ENCODE results near the gene B3GLCT. TPM values are rescaled to one million over a fixed set of nuclear protein-coding genes. Genes with fewer than 3 reads are reported as not detected.
A peak's percentile ranks its signal among the peaks of the same experiment; 100 is the strongest.

Gene B3GLCT
- total and polyA plus RNA-seq, 2 of the 13 experiments (the other 11 are each of a cell fraction or from before 2014, with no cell fraction given) = 2.0 to 7.1 TPM

DNA sequence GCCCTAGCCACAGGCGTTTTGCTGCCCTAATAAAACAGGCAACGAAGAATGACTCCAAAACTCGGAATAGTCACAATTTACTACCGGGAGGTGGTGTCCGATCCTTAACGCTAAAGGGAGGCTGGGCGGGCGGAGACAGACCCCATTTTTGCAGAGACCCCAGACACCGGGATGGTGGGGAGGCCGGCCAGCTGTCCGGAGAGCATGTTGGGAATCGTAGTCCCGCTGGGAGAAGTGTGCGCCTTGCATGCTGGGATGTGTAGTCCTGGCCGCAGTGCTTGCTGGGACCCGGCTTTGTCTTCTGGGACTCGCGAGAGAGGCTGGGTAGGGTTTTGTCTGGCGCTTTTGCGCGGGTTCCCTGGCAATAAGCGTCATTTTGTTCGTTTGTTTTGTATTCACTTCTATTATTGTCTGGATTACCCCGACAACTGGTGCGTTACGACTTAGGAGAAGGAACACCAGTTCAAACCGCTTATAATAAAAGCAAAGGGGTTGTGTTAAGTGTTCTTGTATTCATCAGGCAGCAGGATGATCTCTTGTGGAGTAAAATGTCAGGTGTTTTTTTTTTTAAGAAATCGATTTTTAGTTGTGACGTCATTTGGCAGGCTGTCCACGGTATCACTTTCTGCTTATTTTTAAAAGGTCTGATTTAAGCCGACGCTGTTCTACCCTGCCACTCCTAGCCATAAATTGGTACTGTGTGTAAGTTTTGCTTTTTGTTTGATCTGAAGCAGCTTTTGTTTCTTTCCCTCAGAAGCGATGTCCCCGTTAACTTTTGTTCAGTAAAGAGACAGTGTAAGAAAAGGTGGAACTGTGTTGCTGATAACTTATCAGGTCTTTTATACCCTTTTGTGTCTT, 37.4 kb upstream of the B3GLCT start (continued):
- no peak for TF ChIP-seq ZNF484 (CRISPR knock-in tag; IDR thresholded peaks at IDR 0.05; ENCODE audit: borderline replicate concordance, low read depth)
- no peak; the same call in 1 of the 2 replicates for TF ChIP-seq ZNF124 (CRISPR knock-in tag; IDR thresholded peaks at IDR 0.05)
- TF ChIP-seq POLR2AphosphoS5 (IDR thresholded peaks at IDR 0.05; ENCODE audit: low read depth, low read length) = peak; percentile 66
- TF ChIP-seq ZBTB4 (CRISPR knock-in tag; IDR thresholded peaks at IDR 0.05; ENCODE audit: borderline replicate concordance) = no peak
- no peak; a peak in 2 of 4 replicates for TF ChIP-seq HMGXB4 (CRISPR knock-in tag; IDR thresholded peaks at IDR 0.05; ENCODE audit: borderline replicate concordance in 1 of 2, low read depth in 1 of 2)
- TF ChIP-seq HNF1B (CRISPR knock-in tag; IDR thresholded peaks at IDR 0.05) = no peak; the same call in 1 of the 2 replicates
- TF ChIP-seq AHR (CRISPR knock-in tag; IDR thresholded peaks at IDR 0.05) = no peak
- TF ChIP-seq, protein P1, sequence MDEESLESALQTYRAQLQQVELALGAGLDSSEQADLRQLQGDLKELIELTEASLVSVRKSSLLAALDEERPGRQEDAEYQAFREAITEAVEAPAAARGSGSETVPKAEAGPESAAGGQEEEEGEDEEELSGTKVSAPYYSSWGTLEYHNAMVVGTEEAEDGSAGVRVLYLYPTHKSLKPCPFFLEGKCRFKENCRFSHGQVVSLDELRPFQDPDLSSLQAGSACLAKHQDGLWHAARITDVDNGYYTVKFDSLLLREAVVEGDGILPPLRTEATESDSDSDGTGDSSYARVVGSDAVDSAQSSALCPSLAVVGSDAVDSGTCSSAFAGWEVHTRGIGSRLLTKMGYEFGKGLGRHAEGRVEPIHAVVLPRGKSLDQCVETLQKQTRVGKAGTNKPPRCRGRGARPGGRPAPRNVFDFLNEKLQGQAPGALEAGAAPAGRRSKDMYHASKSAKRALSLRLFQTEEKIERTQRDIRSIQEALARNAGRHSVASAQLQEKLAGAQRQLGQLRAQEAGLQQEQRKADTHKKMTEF (CRISPR knock-in tag; IDR thresholded peaks at IDR 0.05) = no peak; the same call in 1 of the 2 replicates
- TF ChIP-seq RFX3 (CRISPR knock-in tag; IDR thresholded peaks at IDR 0.05) = no peak
- TF ChIP-seq ZNF263 (CRISPR knock-in tag; IDR thresholded peaks at IDR 0.05) = no peak
- TF ChIP-seq SKIL (CRISPR knock-in tag; IDR thresholded peaks at IDR 0.05; ENCODE audit: borderline replicate concordance) = no peak
- no peak; the same call in 1 of the 2 replicates for TF ChIP-seq ZSCAN9 (CRISPR knock-in tag; IDR thresholded peaks at IDR 0.05; ENCODE audit: borderline replicate concordance)
- TF ChIP-seq KDM1A (CRISPR knock-in tag; IDR thresholded peaks at IDR 0.05) = no peak
- TF ChIP-seq RBM22 (optimal IDR thresholded peaks at IDR 0.05; ENCODE audit: low read length) = no peak
- no peak for TF ChIP-seq ZNF720 (CRISPR knock-in tag; IDR thresholded peaks at IDR 0.05)
- TF ChIP-seq MATR3 (CRISPR knock-in tag; IDR thresholded peaks at IDR 0.05) = no peak
- TF ChIP-seq RFX5 (IDR thresholded peaks at IDR 0.05; ENCODE audit: low read depth, low read length) = no peak; the same call in 1 of the 2 replicates
- TF ChIP-seq MXI1 (IDR thresholded peaks at IDR 0.05; ENCODE audit: borderline replicate concordance, low read depth, low read length) = peak; percentile 56; the same call in 1 of the 3 replicates
- TF ChIP-seq GTF2F1 (IDR thresholded peaks at IDR 0.05; ENCODE audit: low read length) = no peak
